HG03558 (cell line): ENCODE data around the gene CYP26B1.
A peak's percentile ranks its signal among the peaks of the same experiment; 100 is the strongest.

Experiments used
- ATAC-seq: cut with Tn5 transposase; IDR thresholded peaks from one replicate; pipeline ENCODE4 v1.9.1; 2021; ENCODE audit warnings: moderate number of reproducible peaks; ENCODE audit not compliant: unreplicated experiment; ENCODE audit errors: extremely low read depth

CYP26B1 gene

GRCh38 chr2:72142570-72143440 is 4.9 kb downstream of the CYP26B1 start:
- ATAC-seq = no peak

GRCh38 chr2:72141881-72142451 is 5.7 kb downstream of the CYP26B1 start:
- ATAC-seq = no peak

- ATAC-seq = no peak
Measured at GRCh38 chr2:72141032-72141645, 6.5 kb downstream of the CYP26B1 start.

- no peak for ATAC-seq
Measured at GRCh38 chr2:72140621-72140960, 7.1 kb downstream of the CYP26B1 start.

GRCh38 chr2:72139874-72140620 is 7.6 kb downstream of the CYP26B1 start:
- no peak for ATAC-seq

- ATAC-seq = no peak
Measured at GRCh38 chr2:72139471-72139873, 8.2 kb downstream of the CYP26B1 start.

GRCh38 chr2:72138921-72139381 is 8.7 kb downstream of the CYP26B1 start:
- no peak for ATAC-seq

- ATAC-seq = no peak
Measured at GRCh38 chr2:72138011-72138881, 9.4 kb downstream of the CYP26B1 start.

- peak; percentile 77 for ATAC-seq
Measured at GRCh38 chr2:72137498-72138010, 10.1 kb downstream of the CYP26B1 start.

GRCh38 chr2:72136933-72137497 is 10.6 kb downstream of the CYP26B1 start:
- ATAC-seq = no peak

GRCh38 chr2:72136331-72136730 is 11.3 kb downstream of the CYP26B1 start:
- no peak for ATAC-seq

GRCh38 chr2:72135921-72136320 is 11.7 kb downstream of the CYP26B1 start:
- no peak for ATAC-seq

- no peak for ATAC-seq
Measured at GRCh38 chr2:72134997-72135800, 12.5 kb downstream of the CYP26B1 start.

GRCh38 chr2:72134408-72134996 is 13.2 kb downstream of the CYP26B1 start:
- no peak for ATAC-seq

GRCh38 chr2:72133721-72134407 is 13.8 kb downstream of the CYP26B1 start:
- no peak for ATAC-seq

- no peak for ATAC-seq
Measured at GRCh38 chr2:72132981-72133720, 14.5 kb downstream of the CYP26B1 start.
